Aorta (tissue), 5 donors: ENCODE data around the gene CACHD1. TPM values are rescaled to one million over a fixed set of nuclear protein-coding genes. Genes with fewer than 3 reads are reported as not detected.
A peak's percentile ranks its signal among the peaks of the same experiment; 100 is the strongest.

Source experiments
- ATAC-seq: fragments of 200-7000 bp; cut with Tn5 transposase; one replicate; pipeline ENCODE4 v1.9.1; 2022; ENCODE audit warnings: moderate library complexity; ENCODE audit not compliant: low FRiP score
- DNase-seq, 2 donors: peaks; one replicate each; pipeline ENCODE4 v3.0.0-alpha.2; 2020
- H3K27ac ChIP-seq, 2 donors: one replicate each; pipeline ENCODE4 v1.5.1; 2013; ENCODE audit warnings: low read length in 2 of 2, mild to moderate bottlenecking in 2 of 2, moderate library complexity in 2 of 2, control low read depth in 1 of 2, inconsistent platforms in 1 of 2, low read depth in 1 of 2
- H3K27me3 ChIP-seq, 2 donors: one replicate each; pipeline ENCODE4 v1.6.1; 2013; ENCODE audit warnings: control low read depth in 1 of 2, low read length in 1 of 2, mild to moderate bottlenecking in 1 of 2, moderate library complexity in 1 of 2; ENCODE audit not compliant: insufficient read depth in 2 of 2, control insufficient read depth in 1 of 2
- H3K36me3 ChIP-seq, 2 donors: one replicate each; pipeline ENCODE4 v1.6.1; 2013; ENCODE audit warnings: control low read depth in 1 of 2, low read length in 1 of 2, mild to moderate bottlenecking in 1 of 2; ENCODE audit not compliant: insufficient read depth in 2 of 2, control insufficient read depth in 1 of 2
- H3K4me1 ChIP-seq, 2 donors: one replicate each; pipeline ENCODE4 v1.6.1; 2013; ENCODE audit warnings: low read length in 2 of 2, control low read depth in 1 of 2, mild to moderate bottlenecking in 1 of 2, moderate library complexity in 1 of 2; ENCODE audit not compliant: insufficient read depth in 2 of 2, control insufficient read depth in 1 of 2
- H3K4me3 ChIP-seq, 2 donors: one replicate each; pipeline ENCODE4 v1.5.1; 2013; ENCODE audit warnings: low read length in 2 of 2, control low read depth in 1 of 2, mild to moderate bottlenecking in 1 of 2
- H3K9me3 ChIP-seq: one replicate; pipeline ENCODE4 v1.6.1; 2013; ENCODE audit warnings: mild to moderate bottlenecking, low read length; ENCODE audit not compliant: control insufficient read depth
- WGBS, 2 donors: extraction: QIAGEN DNeasy Blood & Tissue Kit; methylation state at CpG; one replicate each; pipeline ENCODE4 v1.1.7; 2013; 5-methylcytosine and 5-hydroxymethylcytosine counted together
- intact Hi-C, 2 donors: fragments of 100-400 bp; cut with DNase I; formaldehyde crosslinking; loops; one replicate each; pipeline versions ENCODE4 v1.14.2 to v1.15.0; 2022
- polyA plus RNA-seq, 2 donors: library from polyadenylated mRNA; stranded (reverse); fragments of 200-250 nt; gene quantifications; one replicate each; pipeline ENCODE4 v1.2.3, GENCODE V29; 2013
- total RNA-seq, 2 donors: library from RNA; stranded (reverse); fragmentation: NEBNext Ultra II Directional; extraction: Animal tissue kit (Norgen Biotek cat#: 25700); gene quantifications; one replicate each; pipeline ENCODE4 v1.2.1, GENCODE V29; 2021
- donor health status: healthy with polysubstance abuse.
- donor health status: Bipolar disorder and iron deficiency.
- donor health status: DM: no; HTN: no; CAD: no.
- donor health status: DM: no; HTN: no; CAD: no.
- donor health status: DM: yes; HTN: yes; CAD: no.

Gene CACHD1
- total and polyA plus RNA-seq, 4 donors: 1.4 to 26.5 (median 5.0) TPM

DNA sequence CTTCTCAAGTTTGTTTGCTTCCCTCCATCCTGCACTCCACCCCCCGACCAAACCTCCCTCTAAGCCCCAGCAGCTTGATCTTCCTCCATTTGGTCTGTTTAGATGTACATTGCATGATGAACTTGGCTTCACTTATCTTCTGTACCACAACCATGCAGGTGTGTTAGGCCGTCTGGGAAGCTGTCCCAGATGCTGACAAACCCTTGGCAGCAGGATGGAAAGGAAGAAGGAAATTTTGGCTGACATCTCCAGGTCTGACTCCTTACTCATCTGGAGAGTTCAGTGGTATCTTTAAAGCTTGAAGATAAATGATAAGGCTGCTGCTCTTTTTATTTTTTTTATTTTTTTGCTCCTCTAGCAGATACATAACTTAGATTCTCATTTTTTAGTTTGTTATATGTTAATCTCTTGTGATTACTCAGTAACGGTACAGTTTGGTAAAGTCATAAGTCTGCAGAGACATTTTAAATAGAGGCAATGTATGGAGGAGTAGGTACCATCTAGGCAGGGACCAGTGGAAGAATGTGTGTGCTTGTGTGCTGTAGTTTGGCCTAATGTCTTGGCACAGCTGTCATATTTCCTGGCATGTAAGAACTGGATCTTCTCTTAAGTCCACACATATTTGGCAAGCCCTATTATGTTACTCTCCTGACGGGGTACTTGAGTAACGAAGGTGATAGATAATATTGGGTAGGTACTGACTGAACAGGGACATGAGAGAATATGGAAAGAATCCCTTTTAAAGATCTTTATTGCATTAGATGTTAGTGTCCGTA lies 79.7 kb downstream of the CACHD1 start:
- ATAC-seq (no peak), DNase-seq (no peak)
- Histone ChIP-seq H3K27ac (no peak overlapping the region), H3K4me1 (peaks cover 0 to 2% of the 10 kb centered on the region in 2 donors), H3K4me3 (no peak overlapping the region), H3K27me3 (no peaks in the 10 kb centered on the region), H3K36me3 (no peaks in the 10 kb centered on the region), H3K9me3 (no peaks in the 10 kb centered on the region)
- 53 to 55% methylated on average over 6 of the region's 6 CpGs for WGBS, 2 donors
- intact Hi-C loops: no loop called here

DNA sequence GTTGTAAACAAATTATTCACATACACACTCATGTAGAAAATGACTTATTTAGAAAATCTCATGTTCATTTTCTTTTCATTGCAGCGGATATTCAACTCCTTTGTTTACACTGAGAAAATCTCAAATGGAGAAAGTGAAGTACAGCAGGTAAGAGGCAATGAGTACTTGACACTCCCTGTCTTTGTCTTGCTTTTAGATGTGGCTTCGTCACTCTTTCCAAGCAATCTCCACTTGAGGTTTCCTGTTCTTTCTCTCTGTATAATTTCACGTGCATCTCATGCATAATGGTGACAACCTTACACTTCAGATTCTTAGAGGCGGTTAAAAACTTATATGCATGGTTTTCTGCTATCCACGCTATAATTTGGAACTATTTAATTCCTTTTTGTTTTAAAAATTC lies 80.6 kb downstream of the CACHD1 start:
- 94 to 95% methylated on average over 5 of the region's 5 CpGs for WGBS, 2 donors
- no peak overlapping the region for H3K4me3 ChIP-seq
- H3K27me3 ChIP-seq: no peaks in the 10 kb centered on the region
- H3K9me3 ChIP-seq: no peaks in the 10 kb centered on the region
- ATAC-seq (no peak), DNase-seq (no peak)
- H3K27ac ChIP-seq: no peak overlapping the region
- intact Hi-C loops: no loop called here
- H3K4me1 ChIP-seq: peaks cover 0 to 2% of the 10 kb centered on the region in 2 donors
- H3K36me3 ChIP-seq: no peaks in the 10 kb centered on the region

DNA sequence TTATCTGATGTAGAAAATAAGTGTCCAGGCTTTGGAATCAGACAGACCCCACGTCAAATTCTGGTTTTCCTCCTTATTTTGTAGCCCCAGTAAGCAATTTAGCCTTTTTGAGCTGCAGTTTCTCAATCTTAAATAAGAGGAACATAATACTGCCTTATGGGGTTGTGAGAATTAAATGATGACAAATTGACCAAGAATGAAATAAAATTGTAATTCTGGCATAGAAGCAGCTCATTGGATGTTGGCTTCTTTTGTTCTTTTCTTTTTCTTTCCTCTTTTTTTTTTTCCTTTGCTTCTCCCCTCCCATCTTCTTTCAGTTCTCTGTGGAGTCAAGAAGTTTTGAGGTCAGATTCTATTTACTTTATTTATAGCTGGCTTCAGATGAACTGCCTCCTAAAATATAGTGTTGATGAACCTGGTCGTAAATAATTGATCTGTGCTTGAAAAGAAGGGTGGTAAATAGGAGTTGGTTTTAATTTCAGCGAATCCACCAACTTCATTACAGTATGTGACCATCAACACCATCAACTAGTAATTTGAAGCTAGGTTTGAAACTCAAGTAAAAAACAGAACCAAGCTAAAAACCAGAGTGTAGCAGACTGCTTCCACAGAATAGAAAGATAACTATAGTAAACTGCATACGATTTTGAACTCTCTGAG lies 81.1 kb downstream of the CACHD1 start:
- H3K9me3 ChIP-seq: no peaks in the 10 kb centered on the region
- no peaks in the 10 kb centered on the region for H3K36me3 ChIP-seq
- ATAC-seq (no peak), DNase-seq (no peak)
- H3K27ac ChIP-seq: no peak overlapping the region
- no peak overlapping the region for H3K4me3 ChIP-seq
- H3K4me1 ChIP-seq: peaks cover 0 to under 1% of the 10 kb centered on the region in 2 donors
- 68 to 76% methylated on average over 4 of the region's 4 CpGs for WGBS, 2 donors
- H3K27me3 ChIP-seq: no peaks in the 10 kb centered on the region
- intact Hi-C loops: no loop called here

DNA sequence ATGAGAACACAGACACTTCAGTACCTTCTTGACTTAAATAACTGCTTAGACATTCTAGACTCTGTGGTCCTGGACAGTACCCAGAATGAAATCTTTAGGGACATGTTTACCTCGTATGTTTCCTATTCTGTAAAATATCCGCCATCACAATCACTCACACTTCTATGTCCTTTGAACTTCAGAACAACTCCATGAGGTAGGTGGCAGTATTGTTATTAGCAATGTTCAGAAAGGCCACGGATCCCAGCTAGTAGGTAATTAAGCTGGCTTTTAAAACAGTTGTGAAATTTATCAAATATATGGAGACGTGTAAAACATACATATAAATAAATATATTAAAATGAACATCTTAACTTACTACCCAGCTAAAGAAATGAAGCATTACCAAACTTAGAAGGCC lies 83.4 kb downstream of the CACHD1 start:
- intact Hi-C loops: no loop called here
- Histone ChIP-seq H3K4me3 (no peak overlapping the region), H3K4me1 (no peaks in the 10 kb centered on the region), H3K27ac (no peak overlapping the region), H3K9me3 (no peaks in the 10 kb centered on the region), H3K36me3 (no peaks in the 10 kb centered on the region), H3K27me3 (no peaks in the 10 kb centered on the region)
- WGBS, 2 donors: 80 to 84% methylated on average over 4 of the region's 4 CpGs
- no peak for ATAC-seq
- DNase-seq: no peak

DNA sequence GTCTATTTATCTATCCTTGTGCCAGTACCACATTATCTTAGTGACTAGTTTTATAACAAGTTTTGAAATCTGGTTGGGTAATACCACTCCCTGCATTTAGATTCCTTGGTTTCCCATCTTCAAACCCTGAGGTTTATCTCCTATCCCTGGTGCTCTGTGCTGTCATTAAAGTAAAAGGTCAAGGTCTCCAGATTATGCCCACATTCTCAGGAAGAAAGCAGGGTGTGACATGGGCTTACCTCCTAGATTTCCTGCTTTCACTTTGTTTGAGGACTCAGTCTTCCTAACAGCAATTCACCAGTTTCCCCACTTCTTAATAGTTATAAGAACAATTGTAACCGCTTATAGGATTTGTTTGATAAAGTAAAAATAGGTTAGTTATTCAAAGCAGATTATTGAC lies 86.0 kb downstream of the CACHD1 start:
- H3K27me3 ChIP-seq: no peaks in the 10 kb centered on the region
- no peak for ATAC-seq

DNA sequence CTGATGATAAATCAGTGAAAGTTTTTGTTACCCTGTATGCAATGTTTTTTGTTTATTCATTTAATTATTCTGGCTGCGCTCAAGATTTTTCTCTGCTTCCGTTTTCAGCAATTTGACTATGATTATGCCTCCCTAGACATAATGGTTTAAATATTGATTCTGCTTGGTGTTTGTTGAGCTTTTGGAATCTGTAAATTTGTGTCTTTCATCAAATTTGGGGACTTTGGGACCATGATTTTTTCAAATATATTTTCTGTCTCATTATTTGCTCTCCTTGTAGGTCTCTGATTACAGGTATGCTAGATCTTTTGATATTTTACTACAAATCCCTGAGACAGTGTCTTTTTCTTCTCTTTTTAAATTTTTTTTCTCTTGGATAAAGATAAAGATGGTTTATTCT lies 92.1 kb downstream of the CACHD1 start:
- WGBS, 2 donors: 95 to 99% methylated on average over 2 of the region's 2 CpGs
- Histone ChIP-seq H3K4me3 (no peak overlapping the region), H3K4me1 (no peaks in the 10 kb centered on the region), H3K9me3 (peaks cover 1% of the 10 kb centered on the region), H3K27ac (no peak overlapping the region), H3K36me3 (no peaks in the 10 kb centered on the region), H3K27me3 (no peaks in the 10 kb centered on the region)
- intact Hi-C loops: no loop called here
- DNase-seq (no peak), ATAC-seq (no peak)

More for the DNA sequence above, 86.0 kb downstream of the CACHD1 start:
- Histone ChIP-seq H3K9me3 (no peaks in the 10 kb centered on the region), H3K4me3 (no peak overlapping the region), H3K27ac (no peak overlapping the region), H3K36me3 (no peaks in the 10 kb centered on the region), H3K4me1 (no peaks in the 10 kb centered on the region)
- intact Hi-C loops: no loop called here
- no peak for DNase-seq
- WGBS, 2 donors: 97 to 98% methylated on average over 1 of the region's 1 CpG

DNA sequence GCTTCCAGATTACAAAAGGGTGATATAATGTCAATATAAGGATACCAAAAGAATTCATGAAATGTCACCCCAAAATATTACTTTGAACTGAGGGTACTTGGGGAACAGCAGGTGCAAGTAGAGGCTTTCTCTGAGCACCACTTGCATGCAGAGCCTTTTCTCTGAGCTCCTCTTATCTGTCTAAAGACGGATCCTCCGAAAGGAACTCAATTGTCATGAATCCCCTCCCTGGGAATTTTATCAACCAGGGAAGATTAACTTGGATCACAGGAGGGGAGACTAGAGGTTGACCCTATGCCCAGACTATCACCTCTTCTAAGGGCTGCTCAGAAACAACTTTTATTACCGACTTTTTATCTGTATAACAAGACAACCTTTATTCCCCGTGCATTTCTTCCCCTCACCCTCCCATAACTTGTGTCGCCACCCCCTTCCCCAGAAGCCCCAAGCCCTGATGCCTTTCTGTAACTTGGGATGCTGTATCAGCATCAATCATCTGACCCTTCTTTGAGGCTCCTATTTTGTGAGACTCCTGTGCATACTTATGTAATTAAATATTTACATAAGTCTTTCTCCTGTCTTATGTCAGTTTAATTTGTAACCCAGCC lies 94.1 kb downstream of the CACHD1 start:
- intact Hi-C loops: no loop called here

DNA sequence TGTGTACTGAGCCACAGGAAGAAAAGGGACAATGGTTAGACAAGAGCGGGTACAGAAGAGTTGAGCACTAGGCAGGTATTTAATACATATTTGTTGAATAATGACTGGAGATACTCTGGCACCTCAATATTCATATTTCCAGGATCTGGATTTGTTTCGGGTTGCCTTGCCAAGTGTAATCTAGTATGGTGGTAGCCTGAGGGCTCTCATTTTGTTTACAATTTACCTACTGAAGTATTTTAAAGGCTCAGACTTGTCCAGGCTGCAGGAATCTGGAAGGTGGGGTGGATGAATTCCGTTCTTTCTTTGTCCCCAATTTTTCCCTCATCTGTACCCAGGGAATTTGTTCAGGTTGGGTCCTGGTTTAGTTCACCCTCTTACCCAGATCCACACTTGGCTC lies 95.0 kb downstream of the CACHD1 start:
- WGBS, 2 donors: 93 to 94% methylated on average over 3 of the region's 3 CpGs
- intact Hi-C loops: no loop called here

More for the DNA sequence above, 94.1 kb downstream of the CACHD1 start:
- H3K27me3 ChIP-seq: no peaks in the 10 kb centered on the region
- 87 to 92% methylated on average over 5 of the region's 5 CpGs for WGBS, 2 donors
- ATAC-seq (peak; percentile 41), DNase-seq (no peak)
- no peaks in the 10 kb centered on the region for H3K4me1 ChIP-seq
- peaks cover 1% of the 10 kb centered on the region for H3K9me3 ChIP-seq
- H3K27ac ChIP-seq: no peak overlapping the region
- no peaks in the 10 kb centered on the region for H3K36me3 ChIP-seq
- no peak overlapping the region for H3K4me3 ChIP-seq

More for the DNA sequence above, 95.0 kb downstream of the CACHD1 start:
- ATAC-seq: no peak
- H3K4me1 ChIP-seq: no peaks in the 10 kb centered on the region
- no peak overlapping the region for H3K4me3 ChIP-seq
- DNase-seq: no peak
- H3K27me3 ChIP-seq: no peaks in the 10 kb centered on the region
- H3K9me3 ChIP-seq: peaks cover 1% of the 10 kb centered on the region
- H3K27ac ChIP-seq: no peak overlapping the region
- H3K36me3 ChIP-seq: no peaks in the 10 kb centered on the region
